GM23338 (cell line): Measurements from ENCODE around the gene ANKRD60. TPM values are rescaled to one million over a fixed set of nuclear protein-coding genes. Genes with fewer than 3 reads are reported as not detected.

ENCODE experiments used
- ATAC-seq: fragments of 200-7000 bp; cut with Tn5 transposase; 3 replicates; pipeline ENCODE4 v1.9.1; 2020
- DNase-seq: peaks from one replicate; pipeline ENCODE4 v3.0.0-alpha.2; 2015; ENCODE audit warnings: low spot score
- H2AFZ ChIP-seq: fragments of 200-600 bp; sonication (generic); 2 replicates; pipeline ENCODE4 v1.8.0; 2016; ENCODE audit warnings: antibody characterized with exemption, mild to moderate bottlenecking, moderate library complexity
- H3F3A ChIP-seq: fragments of 200-600 bp; sonication (generic); replicated peaks from 2 replicates; pipeline ENCODE4 v1.8.0; 2017; ENCODE audit warnings: antibody characterized with exemption, mixed run types, low read depth
- H3K27ac ChIP-seq: fragments of 200-600 bp; sonication (generic); 2 replicates; pipeline ENCODE4 v1.6.1; 2016; ENCODE audit warnings: low read depth
- H3K27me3 ChIP-seq: fragments of 200-600 bp; sonication (generic); 2 replicates; pipeline ENCODE4 v1.8.0; 2016; ENCODE audit warnings: mild to moderate bottlenecking, mixed run types, moderate library complexity; ENCODE audit not compliant: insufficient read depth
- H3K36me3 ChIP-seq: fragments of 200-600 bp; sonication (generic); 2 replicates; pipeline ENCODE4 v1.8.0; 2016; ENCODE audit warnings: mild to moderate bottlenecking; ENCODE audit not compliant: insufficient read depth
- H3K4me1 ChIP-seq: fragments of 200-600 bp; sonication (generic); 2 replicates; pipeline ENCODE4 v1.8.0; 2016; ENCODE audit warnings: mild to moderate bottlenecking, moderate library complexity; ENCODE audit not compliant: insufficient read depth
- H3K4me2 ChIP-seq: fragments of 200-600 bp; sonication (generic); 2 replicates; pipeline ENCODE4 v1.7.1; 2017; ENCODE audit warnings: mixed run types
- H3K4me3 ChIP-seq: fragments of 200-600 bp; sonication (generic); 2 replicates; pipeline ENCODE4 v1.6.1; 2016; ENCODE audit warnings: mixed run types
- H3K79me2 ChIP-seq: fragments of 200-600 bp; sonication (generic); replicated peaks from 2 replicates; pipeline ENCODE4 v1.8.0; 2017; ENCODE audit warnings: mild to moderate bottlenecking; ENCODE audit not compliant: insufficient read depth
- H3K9me2 ChIP-seq: fragments of 200-600 bp; sonication (generic); 2 replicates; pipeline ENCODE4 v1.8.0; 2017; ENCODE audit not compliant: insufficient read depth
- H4K20me1 ChIP-seq: fragments of 200-600 bp; sonication (generic); replicated peaks from 2 replicates; pipeline ENCODE4 v1.8.0; 2017; ENCODE audit warnings: mild to moderate bottlenecking; ENCODE audit not compliant: insufficient read depth
- H3K27ac Mint-ChIP-seq: 2 replicates; pipeline ENCODE4 v1.8.0; 2020; ENCODE audit warnings: inconsistent platforms, mild to moderate bottlenecking, moderate library complexity, mixed read lengths
- H3K27me3 Mint-ChIP-seq: 3 replicates; pipeline ENCODE4 v1.8.0; 2022; ENCODE audit warnings: low read depth, mild to moderate bottlenecking, moderate library complexity, mixed read lengths, inconsistent platforms; ENCODE audit not compliant: insufficient read depth, poor library complexity
- H3K36me3 Mint-ChIP-seq: 3 replicates; pipeline ENCODE4 v1.8.0; 2021; ENCODE audit warnings: low read depth, mild to moderate bottlenecking, inconsistent platforms, moderate library complexity, mixed read lengths
- H3K4me1 Mint-ChIP-seq: 3 replicates; pipeline ENCODE4 v1.8.0; 2020; ENCODE audit warnings: mild to moderate bottlenecking, inconsistent platforms, mixed read lengths
- H3K4me3 Mint-ChIP-seq: 3 replicates; pipeline ENCODE4 v1.8.0; 2021; ENCODE audit warnings: moderate library complexity, mild to moderate bottlenecking, inconsistent platforms, mixed read lengths
- H3K9me3 Mint-ChIP-seq: 3 replicates; pipeline ENCODE4 v1.8.0; 2020; ENCODE audit warnings: moderate library complexity, mild to moderate bottlenecking, inconsistent platforms, mixed read lengths
- CREB1 ChIP-seq: fragments of 250-450 bp; sonication (Bioruptor Pico); IDR thresholded peaks from 2 replicates; pipeline ENCODE4 v1.5.0; 2020; ENCODE audit warnings: low read depth, mild to moderate bottlenecking, moderate library complexity
- CTCF ChIP-seq, 2 experiments: fragments of 200-600 bp in 1 of 2; sonication (generic) in 1 of 2; conservative IDR thresholded peaks; 2 replicates each; pipeline versions ENCODE4 v1.5.1 to v1.6.1; 2016 to 2017; ENCODE audit warnings: antibody characterized with exemption in 2 of 2, low read depth in 2 of 2, mild to moderate bottlenecking in 2 of 2, moderate library complexity in 1 of 2
- ETS1 ChIP-seq: IDR thresholded peaks from 2 replicates; pipeline ENCODE4 v1.6.1; 2016; ENCODE audit warnings: antibody characterized with exemption
- EZH2phosphoT487 ChIP-seq: fragments of 200-600 bp; sonication (generic); IDR thresholded peaks from one replicate; pipeline ENCODE4 v1.8.1; 2018; ENCODE audit warnings: antibody characterized with exemption; ENCODE audit not compliant: unreplicated experiment
- JUNB ChIP-seq: IDR thresholded peaks from one replicate; pipeline ENCODE4 v1.6.1; 2016; ENCODE audit warnings: antibody characterized with exemption; ENCODE audit not compliant: unreplicated experiment
- NANOG ChIP-seq: IDR thresholded peaks from 2 replicates; pipeline ENCODE4 v1.6.1; 2016; ENCODE audit warnings: antibody characterized with exemption, borderline replicate concordance
- POLR2AphosphoS5 ChIP-seq: IDR thresholded peaks from 2 replicates; pipeline ENCODE4 v1.6.1; 2016; ENCODE audit warnings: antibody characterized with exemption, low read depth
- REST ChIP-seq: IDR thresholded peaks from one replicate; pipeline ENCODE4 v1.6.1; 2018; ENCODE audit warnings: antibody characterized with exemption; ENCODE audit not compliant: unreplicated experiment
- STAT1 ChIP-seq: IDR thresholded peaks from one replicate; pipeline ENCODE4 v1.6.1; 2016; ENCODE audit warnings: antibody characterized with exemption; ENCODE audit not compliant: unreplicated experiment
- ZNF114 ChIP-seq: fragments of 250-450 bp; sonication (Bioruptor Pico); IDR thresholded peaks from 2 replicates; pipeline ENCODE4 v1.5.0; 2020; ENCODE audit warnings: mild to moderate bottlenecking, moderate library complexity
- ZNF331 ChIP-seq: fragments of 250-450 bp; sonication (Bioruptor Pico); IDR thresholded peaks from 2 replicates; pipeline ENCODE4 v1.5.0; 2020; ENCODE audit warnings: low read depth, mild to moderate bottlenecking, moderate library complexity
- polyA plus RNA-seq: library from polyadenylated mRNA; unstranded; fragments of >200 nt; fragmentation: Nextera tagmentation; extraction: Ambion mirVana; gene quantifications from 2 replicates; pipeline ENCODE4 v1.2.1, GENCODE V29; 2016
- total RNA-seq: library from RNA; depleted of rRNA; stranded (reverse); fragments of >200 nt; shearing (Covaris generic); gene quantifications from 2 replicates; pipeline ENCODE4 v1.2.3, GENCODE V29; 2014

ANKRD60 gene
- total and polyA plus RNA-seq, 2 experiments from 2014 or later = not detected

GRCh38 chr20:58184063-58184462 lies 44.4 kb downstream of the ANKRD60 start:
- no peak overlapping the region for H3K27ac Mint-ChIP-seq
- H3K27me3 Mint-ChIP-seq = peaks cover 7% of the 10 kb centered on the region
- H3K27me3 ChIP-seq = peaks cover 10% of the 10 kb centered on the region
- H3K79me2 ChIP-seq = no peaks in the 10 kb centered on the region
- DNase-seq = no peak
- no peak overlapping the region for H2AFZ ChIP-seq
- no peaks in the 10 kb centered on the region for H4K20me1 ChIP-seq
- ATAC-seq = no peak
- H3K36me3 Mint-ChIP-seq = peaks cover 5% of the 10 kb centered on the region; the same call in 1 of the 3 replicates
- no peaks in the 10 kb centered on the region for H3F3A ChIP-seq
- TF ChIP-seq ZNF331 (CRISPR knock-in tag) = peak; percentile 86
- no peak for TF ChIP-seq REST
- no peaks in the 10 kb centered on the region for H3K36me3 ChIP-seq
- no peaks in the 10 kb centered on the region for H3K4me1 ChIP-seq
- no peak overlapping the region for H3K27ac ChIP-seq
- 0 out of 3 replicates have a peak, but pooled peaks cover 3% of the 10 kb centered on the region for H3K4me1 Mint-ChIP-seq
- H3K9me2 ChIP-seq = 0 out of 2 replicates have a peak, but pooled peaks cover 5% of the 10 kb centered on the region
- H3K4me2 ChIP-seq = no peak overlapping the region
- no peak overlapping the region for H3K4me3 ChIP-seq
- H3K9me3 Mint-ChIP-seq = peaks cover 16% of the 10 kb centered on the region
- H3K4me3 Mint-ChIP-seq = no peak overlapping the region

- H2AFZ ChIP-seq = no peak overlapping the region
- 0 out of 2 replicates have a peak, but pooled peaks cover 5% of the 10 kb centered on the region for H3K9me2 ChIP-seq
- H3K4me2 ChIP-seq = no peak overlapping the region
- no peaks in the 10 kb centered on the region for H3K4me1 ChIP-seq
- Mint-ChIP-seq H3K4me1 (no peaks in the 10 kb centered on the region), H3K9me3 (peaks cover 16% of the 10 kb centered on the region), H3K27me3 (peaks cover 10% of the 10 kb centered on the region), H3K27ac (no peak overlapping the region), H3K4me3 (no peak overlapping the region), H3K36me3 (peaks cover 5% of the 10 kb centered on the region; the same call in 1 of the 3 replicates)
- no peak overlapping the region for H3K27ac ChIP-seq
- H3K36me3 ChIP-seq = no peaks in the 10 kb centered on the region
- TF ChIP-seq JUNB = no peak
- TF ChIP-seq STAT1 = no peak
- TF ChIP-seq EZH2phosphoT487 = no peak
- no peak for TF ChIP-seq CREB1 (CRISPR knock-in tag)
- TF ChIP-seq ETS1 = no peak
- no peak for TF ChIP-seq CTCF (conservative IDR thresholded peaks at IDR 0.05; ENCODE audit: low read depth in 2 of 2)
- TF ChIP-seq POLR2AphosphoS5 = no peak
- TF ChIP-seq ZNF114 (CRISPR knock-in tag) = no peak
- TF ChIP-seq NANOG = no peak
- H3F3A ChIP-seq = no peaks in the 10 kb centered on the region
- no peak for DNase-seq
- ATAC-seq = no peak
- no peak overlapping the region for H3K4me3 ChIP-seq
- H4K20me1 ChIP-seq = no peaks in the 10 kb centered on the region
- H3K79me2 ChIP-seq = no peaks in the 10 kb centered on the region
- peaks cover 16% of the 10 kb centered on the region for H3K27me3 ChIP-seq
These were observed 45.8 kb downstream of the ANKRD60 start for GRCh38 chr20:58182521-58183140.
